HG03565 (cell line): ENCODE measurements around the gene RGS4.
A peak's percentile ranks its signal among the peaks of the same experiment; 100 is the strongest.
"Not testable (repeated sequence)": the region's sequence is repeated elsewhere in the genome, so short reads cannot be mapped to it uniquely, and the experiment has no call there.

Experiments used
- ATAC-seq: cut with Tn5 transposase; IDR thresholded peaks from one replicate; pipeline ENCODE4 v1.9.1; 2021; ENCODE audit warnings: mild to moderate bottlenecking, moderate library complexity; ENCODE audit not compliant: unreplicated experiment

The RGS4 gene

DNA sequence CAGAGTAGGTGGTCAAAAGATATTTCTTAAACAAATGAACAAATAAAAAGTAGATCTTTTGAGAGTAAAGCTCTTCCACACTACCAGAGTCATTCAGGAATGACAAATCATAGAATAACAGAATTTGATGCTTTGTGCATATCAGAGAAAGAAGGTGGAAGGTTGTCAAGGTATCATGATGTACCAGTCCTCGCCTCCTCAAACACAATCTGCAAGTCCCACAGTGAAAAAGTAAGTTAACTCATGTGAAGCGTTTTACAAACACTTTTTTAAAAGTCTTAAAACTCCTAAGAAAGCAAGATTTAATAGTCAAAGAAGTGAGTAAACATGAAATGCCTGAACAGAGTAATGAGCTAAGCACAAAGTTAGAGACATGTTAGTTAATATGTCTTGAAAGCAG lies 2.5 kb upstream of the RGS4 start:
- no peak for ATAC-seq

DNA sequence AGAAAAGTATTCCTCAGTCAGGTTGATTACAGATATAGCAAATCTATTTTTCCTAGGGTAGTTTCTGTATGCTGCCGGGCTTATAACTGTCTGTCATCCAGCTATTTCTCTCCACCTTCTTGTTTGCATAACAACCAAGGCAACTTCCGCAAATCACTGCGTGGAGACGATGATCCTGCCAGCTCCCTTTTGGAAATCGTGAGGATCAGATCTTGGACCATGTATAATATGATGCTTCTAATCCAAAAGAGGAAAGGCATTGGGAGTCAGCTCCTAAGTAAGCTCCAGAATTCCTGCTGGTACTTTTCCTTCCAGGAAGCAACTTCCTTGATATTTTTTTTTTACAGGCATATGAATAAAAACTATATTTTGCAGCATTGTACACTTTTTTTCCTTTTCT lies 445 bp upstream of the RGS4 start:
- ATAC-seq, result no peak

DNA sequence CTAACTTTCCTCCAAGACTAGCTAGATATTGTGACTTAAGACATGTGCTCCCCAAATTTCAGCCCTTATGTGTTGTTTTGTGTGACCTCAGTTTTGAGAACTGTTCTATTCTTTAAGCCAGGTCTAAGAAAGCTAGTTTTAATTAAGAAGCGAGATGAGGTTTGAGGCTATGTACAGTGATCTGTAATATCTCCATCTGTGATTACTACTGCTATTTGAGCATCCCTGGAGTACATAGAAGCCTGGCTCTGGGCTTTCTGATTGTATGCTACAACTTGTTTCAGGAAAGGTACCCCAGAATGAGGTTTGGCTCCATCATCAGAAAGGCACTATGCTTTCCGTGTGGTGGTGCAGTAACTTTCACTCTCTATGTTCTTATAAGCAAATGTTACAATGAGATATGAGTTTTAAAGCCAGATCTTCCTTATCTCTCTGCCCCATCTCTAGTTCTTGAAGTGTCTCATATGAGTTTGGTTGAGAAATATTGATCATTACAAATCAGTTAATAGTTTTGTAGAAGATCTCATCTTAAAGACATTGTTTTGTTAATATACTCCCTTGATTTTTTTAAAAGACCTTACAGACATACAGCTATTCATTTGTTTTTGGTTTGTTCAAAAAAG lies 605 bp downstream of the RGS4 start:
- ATAC-seq, result no peak

DNA sequence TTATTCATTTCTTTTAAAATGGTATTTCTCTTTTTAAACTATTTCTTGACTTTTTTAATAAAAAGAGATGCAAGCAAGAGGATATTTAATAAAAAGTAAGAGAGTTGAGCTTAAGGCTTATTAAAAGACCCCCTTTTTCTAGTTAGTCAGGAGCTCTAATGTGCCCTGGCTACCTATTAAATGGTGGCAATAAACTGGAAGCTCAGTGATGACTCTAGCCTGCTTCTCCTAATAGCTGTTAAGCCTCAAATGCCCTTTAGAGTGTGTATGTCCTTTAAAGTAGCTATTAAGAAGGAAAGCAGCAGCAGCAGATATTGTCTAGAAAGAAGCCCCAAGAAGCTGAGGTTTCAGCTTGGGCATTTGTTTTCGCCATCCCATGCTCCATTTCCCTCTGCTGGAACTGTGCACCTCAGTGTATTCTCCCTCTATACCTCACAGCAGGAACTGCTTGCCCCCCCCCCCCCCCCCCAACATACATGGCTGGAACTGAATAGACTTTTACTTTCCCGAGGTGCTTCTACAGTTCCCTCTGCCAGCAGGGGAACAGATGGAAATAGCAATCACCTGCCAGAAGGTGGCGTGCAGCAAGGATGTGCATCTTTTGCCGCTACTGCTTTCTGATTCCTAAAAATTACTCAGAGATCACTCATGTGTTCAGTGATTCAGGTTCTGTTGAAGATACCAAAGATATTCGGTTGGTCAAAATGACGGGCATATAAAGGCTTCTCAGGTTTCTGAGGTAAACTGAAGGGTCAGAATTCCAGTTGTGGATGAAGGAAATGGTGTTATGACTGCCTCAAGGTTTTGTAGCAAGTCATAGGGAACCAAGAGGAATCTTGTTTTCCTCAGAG lies 2.5 kb downstream of the RGS4 start:
- ATAC-seq, result peak; percentile 65

DNA sequence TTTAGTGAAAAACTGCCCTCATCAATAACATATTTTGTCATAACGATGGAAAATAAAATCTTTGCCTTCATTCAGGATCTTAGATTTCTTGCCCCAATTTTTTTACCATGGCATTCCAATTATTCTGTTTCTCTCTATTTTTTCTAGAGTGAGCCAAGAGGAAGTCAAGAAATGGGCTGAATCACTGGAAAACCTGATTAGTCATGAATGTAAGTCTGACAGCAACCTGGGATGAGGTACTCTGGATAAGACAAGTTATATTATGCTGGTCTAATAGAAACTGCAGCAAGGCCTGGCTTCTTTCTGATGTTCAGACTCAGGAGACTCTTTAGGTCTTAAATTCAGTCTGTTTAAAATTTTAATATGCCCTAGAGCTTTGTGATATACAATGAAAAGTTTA lies 3.5 kb downstream of the RGS4 start:
- ATAC-seq, result no peak

DNA sequence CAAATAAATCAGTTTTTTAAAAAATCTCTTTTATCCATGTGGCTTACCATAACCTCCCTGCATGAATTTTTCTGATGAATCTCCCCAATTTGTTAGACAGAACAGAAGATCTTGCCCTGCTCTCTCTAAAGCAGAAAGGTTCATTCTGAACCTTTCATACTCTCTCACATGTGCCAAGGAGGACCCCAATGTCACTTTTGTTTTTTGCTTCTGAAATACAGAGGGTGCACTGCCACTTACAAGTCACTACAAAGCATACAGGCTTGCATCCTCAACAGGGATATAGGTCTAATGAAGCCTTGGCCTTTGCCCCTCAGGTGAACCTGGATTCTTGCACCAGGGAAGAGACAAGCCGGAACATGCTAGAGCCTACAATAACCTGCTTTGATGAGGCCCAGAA lies 4.8 kb downstream of the RGS4 start:
- no peak for ATAC-seq

DNA sequence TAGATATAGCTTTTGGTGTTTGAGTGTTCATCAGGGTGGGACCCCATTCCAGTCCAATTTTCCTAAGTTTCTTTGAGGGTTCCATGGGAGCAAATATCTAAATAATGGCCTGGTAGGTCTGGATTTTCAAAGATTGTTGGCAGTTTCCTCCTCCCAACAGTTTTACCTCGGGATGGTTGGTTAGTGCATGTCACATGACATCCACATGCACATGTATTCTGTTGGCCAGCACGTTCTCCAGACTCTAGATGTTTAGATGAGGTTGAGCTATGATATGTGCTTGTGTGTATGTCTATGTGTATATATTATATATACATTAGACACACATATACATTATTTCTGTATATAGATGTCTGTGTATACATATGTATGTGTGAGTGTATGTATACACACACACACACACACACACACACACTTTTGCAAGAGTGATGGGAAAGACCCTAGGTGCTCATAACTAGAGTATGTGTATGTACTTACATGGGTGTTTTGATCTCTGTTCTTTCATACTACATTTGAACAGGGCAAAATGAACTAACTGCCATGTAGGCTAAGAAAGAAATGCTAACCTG lies 5.6 kb downstream of the RGS4 start:
- no peak for ATAC-seq

DNA sequence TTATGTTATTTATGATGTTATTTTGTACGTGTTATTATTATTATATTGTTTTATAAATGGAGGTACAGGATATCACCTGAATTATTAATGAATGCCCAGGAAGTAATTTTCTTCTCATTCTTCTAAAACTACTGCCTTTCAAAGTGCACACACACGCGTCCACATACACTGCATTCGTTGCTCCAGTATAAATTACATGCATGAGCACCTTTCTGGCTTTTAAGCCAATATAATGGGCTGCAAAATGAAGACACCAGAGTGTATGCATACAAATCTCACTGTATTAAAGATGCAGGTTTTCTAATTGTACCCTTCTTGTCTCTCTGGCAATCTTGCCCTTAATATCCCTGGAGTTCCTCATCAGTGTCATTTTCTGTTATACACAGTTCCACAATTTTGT lies 6.9 kb downstream of the RGS4 start:
- no peak for ATAC-seq

DNA sequence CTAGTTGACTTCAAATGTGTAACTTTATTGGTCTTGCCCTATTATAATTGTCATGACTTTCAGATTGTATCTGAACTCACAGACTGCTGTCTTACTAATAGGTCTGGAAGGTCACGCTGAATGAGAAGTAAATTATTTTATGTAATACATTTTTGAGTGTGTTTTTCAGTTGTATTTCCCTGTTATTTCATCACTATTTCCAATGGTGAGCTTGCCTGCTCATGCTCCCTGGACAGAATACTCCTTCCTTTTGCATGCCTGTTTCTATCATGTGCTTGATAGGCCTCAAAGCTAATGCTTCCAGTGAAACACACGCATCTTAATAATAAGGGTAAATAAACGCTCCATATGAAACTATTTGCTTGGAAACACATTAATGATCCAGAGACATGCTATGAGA lies 7.3 kb downstream of the RGS4 start:
- no peak for ATAC-seq

DNA sequence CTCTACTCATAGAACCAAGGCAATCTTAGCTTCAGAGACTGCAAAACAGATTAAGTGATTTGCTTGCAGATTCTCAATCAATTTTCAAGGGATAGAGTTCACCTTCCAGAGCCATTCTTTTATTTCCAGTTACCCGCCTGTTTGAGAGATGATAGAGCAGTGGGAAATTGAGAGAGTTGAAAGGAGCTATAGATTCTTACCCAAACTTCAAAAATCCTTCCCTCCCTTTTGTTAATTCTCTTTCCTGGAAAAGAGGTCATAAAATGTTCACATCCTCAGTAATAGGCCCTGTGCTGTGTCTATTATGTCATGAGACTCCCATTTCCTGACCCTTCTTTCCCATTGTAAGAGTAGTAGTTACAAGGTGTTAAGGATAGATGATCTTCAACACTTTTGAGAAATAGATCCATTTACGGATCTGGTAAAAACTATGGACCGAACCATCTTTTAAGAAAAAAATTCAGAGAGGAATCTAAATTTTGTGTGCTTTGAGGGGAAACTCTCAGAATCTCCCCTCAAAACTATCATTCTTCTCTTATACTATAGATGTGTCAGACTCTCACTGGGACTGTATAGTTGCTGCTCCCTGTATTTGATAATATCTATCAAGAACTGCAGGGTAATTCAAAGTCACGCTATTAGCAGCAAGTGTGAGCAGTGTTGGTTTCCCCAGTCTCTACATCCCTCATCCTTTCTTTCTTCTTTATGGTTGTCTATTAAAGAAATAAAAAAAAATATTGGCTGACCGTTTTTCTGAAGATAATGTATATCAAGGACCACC lies 8.0 kb downstream of the RGS4 start:
- no peak for ATAC-seq

DNA sequence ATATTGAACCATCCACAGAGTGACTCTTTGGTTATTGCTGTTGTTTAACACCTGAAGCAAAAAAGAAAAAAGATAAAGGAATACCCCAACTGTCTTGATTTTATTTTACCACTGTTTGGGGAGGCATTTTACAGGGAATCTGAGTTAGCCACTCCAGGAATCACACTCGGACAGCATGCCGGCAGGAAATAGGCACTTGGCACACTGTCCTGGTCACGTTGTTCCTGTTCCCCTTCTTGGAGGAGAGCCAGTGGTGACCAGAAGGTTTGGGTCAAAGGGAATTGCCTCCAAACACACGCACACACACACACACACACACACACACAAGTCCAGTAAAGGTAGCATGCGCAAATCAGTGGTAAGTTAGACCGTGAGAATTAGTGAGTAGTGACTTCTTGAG lies 13.8 kb downstream of the RGS4 start:
- no peak for ATAC-seq

DNA sequence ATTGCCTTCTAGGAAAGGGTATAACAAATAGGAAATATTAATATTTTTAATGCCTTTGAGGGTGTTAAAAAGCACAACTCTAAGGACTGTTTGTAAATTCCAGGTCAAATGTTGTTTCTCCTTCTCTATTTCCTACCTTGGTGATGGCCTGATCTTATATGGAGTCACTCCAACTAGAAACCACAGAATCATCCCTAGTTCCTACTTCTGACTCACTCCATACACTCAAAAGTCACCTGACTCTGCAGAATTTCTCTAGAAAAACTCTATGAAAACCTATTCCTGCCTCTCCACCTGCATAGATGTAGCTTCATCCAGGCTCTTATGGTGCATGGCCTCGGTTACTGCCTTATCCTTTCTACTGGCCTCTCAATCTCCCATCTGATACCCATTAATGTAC lies 14.5 kb downstream of the RGS4 start:
- no peak for ATAC-seq

DNA sequence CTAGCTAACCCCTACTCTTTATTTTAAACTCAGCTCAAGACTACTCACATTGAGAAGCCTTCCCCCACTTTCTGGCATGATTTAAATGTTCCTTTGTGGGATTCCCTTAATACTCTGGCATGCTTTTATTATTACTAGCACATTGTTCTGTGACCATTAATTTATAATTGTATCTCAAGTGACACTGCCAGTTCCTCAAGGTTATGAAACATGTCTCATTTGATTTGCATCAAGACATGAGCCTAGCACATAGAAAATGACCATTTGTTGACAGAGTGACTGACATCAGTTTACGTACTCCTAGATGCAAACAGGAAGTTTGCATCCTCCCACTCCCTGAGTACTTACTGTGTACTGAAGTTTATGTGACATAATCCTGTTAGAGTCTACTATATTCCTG lies 15.2 kb downstream of the RGS4 start:
- no peak for ATAC-seq

DNA sequence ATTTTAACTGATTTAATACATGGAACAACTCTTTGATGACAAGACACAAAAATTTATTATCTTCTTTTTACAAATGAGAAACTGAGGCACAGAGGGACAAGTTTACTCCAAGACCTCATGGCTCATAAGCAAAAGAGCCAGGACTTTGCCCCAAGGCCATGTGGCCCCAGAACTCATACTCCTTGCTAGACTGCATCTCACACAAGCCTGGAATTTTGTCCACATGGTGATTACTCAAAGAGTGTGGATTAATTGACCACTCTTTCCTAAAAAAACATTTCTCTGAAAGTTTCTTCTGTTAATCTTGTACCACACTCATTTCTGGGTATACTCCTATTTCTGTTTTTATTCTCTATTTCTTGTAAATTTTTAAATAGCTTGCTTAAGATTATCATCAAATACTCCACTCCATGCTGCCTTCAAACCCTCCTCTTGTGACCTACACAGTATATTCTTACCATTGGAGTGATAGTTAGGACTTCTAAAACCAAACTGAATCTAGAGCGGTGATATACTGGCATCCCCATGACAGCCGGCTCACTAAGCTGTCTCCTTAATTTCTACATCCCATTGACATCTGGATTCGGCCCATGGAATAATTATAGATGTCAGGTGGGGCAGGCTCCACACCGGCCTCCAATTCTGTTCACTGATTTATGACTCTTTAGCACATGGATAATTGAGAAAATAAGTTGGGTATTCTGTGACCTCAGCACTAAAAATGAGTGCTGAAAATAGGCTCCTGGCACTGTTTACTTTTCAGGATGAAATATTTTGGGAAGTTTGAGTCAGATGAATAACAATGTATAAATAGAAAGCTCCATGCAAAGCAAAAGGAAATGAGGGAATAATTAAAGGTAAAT lies 16.1 kb downstream of the RGS4 start:
- no peak for ATAC-seq

DNA sequence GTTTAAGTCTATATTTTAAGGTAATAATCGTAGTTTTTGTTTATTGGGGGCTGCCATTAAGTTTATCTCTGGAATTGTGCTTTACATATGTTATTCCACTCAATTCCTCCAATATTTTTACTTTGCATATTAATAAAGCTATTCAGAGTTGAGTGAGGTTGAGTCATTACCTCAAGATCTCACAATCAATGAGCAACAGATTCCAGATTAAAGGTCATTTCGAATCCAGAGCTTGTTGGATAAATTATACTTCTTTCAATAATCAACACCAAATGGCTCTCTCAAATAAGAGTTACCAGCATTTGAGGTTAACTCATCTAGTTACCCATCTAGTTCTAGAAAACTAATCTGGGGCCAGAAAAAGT lies 16.7 kb downstream of the RGS4 start:
- ATAC-seq, result no peak

DNA sequence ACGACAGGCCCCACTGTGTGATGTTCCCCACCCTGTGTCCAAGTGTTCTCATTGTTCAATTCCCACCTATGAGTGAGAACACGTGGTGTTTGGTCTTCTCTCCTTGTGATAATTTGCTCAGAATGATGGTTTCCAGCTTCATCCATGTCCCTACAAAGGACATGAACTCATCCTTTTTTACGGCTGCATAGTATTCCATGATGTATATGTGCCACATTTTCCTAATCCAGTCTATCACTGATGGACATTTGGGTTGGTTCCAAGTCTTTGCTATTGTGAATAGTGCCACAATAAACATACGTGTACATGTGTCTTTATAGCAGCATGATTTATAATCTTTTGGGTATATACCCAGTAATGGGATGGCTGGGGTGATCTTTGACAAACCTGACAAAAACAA lies 20.0 kb downstream of the RGS4 start:
- not testable (repeated sequence) for ATAC-seq

DNA sequence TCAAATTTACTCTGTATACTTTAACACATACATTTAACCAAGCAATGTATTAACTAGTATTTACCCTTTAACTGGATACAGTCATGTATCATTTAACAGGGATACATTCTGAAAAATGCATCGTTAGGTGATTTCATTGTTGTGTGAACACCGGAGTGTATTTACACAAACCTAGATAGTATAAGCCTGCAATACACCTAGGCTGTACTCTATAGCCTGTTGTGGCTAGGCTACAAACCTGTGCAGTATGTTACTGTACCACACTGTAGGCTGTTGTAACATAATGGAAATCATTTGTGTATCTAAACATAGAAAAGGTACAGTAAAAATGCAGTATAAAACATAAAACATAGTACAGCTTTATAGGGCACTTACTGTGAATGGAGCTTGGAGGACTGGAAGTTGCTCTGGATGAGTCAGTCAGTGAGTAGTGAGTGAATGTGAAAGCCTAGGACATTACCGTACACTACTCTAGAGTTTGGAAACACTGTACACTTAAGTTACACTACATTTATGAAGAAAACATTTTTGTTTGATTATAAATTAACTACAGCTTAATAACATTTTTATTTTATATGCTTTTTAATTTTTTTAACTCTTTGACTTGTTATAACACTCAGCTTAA lies 21.3 kb downstream of the RGS4 start:
- ATAC-seq, result no peak

DNA sequence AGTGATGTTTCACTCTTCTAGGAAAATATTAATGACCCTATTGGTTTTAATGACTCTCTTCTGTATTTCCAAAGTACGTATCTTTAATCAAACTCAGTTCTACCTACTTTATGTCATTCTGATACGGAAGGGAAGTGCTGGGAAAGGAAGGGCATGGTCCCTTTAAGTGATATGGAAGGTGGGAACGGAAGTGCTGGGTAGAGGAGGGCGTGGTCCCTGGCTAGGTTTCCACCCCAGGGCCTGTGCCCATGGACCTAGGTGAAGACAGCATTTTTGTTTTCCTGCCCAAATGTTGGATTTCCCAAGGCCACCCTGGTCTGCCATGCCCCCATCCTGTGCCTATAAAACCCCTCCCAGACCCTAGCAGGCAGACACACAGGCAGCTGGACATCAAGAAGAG lies 24.0 kb downstream of the RGS4 start:
- ATAC-seq, result no peak

DNA sequence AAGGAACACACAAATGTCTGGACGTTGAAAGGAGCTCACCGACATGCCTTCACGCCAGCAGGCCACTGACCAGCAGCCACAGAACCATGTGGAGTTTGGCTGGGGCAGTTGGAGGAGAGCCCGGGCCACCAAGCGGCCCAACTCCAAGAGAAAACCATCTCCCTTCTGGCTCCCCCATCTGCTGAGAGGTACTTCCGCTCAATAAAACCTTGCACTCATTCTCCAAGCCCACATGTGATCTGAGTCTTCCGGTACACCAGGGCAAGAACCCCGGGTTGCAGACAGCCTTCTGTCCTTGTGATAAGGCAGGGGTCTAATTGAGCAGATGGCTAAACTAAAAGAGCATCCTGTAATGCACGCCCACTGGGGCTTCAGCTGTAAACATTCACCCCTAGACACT lies 24.4 kb downstream of the RGS4 start:
- ATAC-seq, result no peak

DNA sequence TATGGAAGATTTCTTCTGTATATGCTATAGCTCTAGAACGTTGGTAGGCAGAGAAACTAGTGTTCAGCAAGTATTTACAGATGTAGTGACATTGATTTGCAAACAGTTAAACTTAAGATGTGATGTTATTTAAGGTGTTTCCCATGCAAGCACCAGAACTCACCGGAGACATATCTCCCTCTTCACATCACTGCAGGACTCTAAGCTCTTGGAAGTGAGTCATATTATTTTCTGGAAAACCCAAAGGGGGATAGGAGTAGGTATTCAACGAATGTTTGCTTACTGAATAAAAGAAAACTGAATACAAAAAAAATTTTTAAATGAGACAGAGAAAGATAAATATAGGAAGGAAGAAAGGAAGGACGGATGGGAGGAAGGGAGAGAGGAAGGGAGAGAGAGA lies 25.0 kb downstream of the RGS4 start:
- ATAC-seq, result no peak
